IPS-15b (cell line): ENCODE results near the gene CYTL1.

ENCODE experiments used
- H3K27me3 ChIP-seq: one replicate; pipeline ENCODE4 v1.6.1; 2013; ENCODE audit warnings: low read length; ENCODE audit not compliant: control insufficient read depth, insufficient read depth
- H3K36me3 ChIP-seq: one replicate; pipeline ENCODE4 v1.6.1; 2013; ENCODE audit warnings: low read length; ENCODE audit not compliant: control insufficient read depth, insufficient read depth
- H3K4me1 ChIP-seq: one replicate; pipeline ENCODE4 v1.6.1; 2013; ENCODE audit warnings: mild to moderate bottlenecking, low read length; ENCODE audit not compliant: control insufficient read depth, insufficient read depth
- H3K4me3 ChIP-seq: one replicate; pipeline ENCODE4 v1.5.1; 2013; ENCODE audit warnings: low read depth, low read length
- H3K9ac ChIP-seq: one replicate; pipeline ENCODE4 v1.6.1; 2013; ENCODE audit warnings: low read depth, mild to moderate bottlenecking, low read length
- H3K9me3 ChIP-seq: one replicate; pipeline ENCODE4 v1.6.1; 2013; ENCODE audit warnings: mild to moderate bottlenecking, low read length; ENCODE audit not compliant: control insufficient read depth, insufficient read depth

The CYTL1 gene

DNA sequence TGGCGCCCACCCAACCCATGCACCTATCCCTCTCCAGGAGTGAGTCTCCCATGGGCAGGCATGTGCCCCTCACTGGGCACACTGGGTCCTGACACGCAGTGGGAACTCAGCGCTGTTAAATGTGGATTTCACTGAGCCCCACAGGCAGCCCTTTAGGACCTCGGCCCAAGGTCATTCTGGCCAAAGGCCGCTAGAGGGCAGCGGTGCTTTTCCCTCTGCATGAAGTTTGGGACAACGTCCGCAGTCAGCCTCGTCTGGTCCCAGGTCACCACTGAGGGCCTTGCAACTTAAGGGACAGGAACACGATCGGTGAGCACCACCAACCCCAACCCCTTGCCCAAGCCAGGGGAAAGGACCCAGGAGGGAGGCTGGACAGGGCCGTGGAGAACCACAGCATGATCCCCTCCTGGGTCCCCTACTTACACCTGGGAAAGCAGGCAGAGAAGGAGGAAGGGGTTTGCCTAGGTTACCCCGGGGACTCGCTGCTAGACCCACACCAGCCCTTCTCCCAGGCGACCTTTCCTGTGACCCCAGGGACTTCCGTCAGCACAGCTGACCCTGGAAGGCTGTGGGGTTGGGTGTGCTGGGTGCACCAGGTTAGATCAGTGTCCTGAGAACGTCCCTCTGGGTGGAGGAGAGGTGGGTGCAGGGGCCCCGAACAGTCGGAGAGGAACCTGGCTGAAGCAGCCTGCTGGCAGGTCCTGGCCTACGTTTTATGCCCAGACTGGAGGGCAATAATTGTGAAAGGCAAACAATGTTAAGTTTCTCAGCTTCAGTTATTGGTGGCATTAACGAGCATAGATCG is 24.0 kb downstream of the CYTL1 start:
- H3K36me3 ChIP-seq, result no peaks in the 10 kb centered on the region
- peak overlapping the region; percentile 20 for H3K9ac ChIP-seq
- H3K4me3 ChIP-seq, result no peak overlapping the region
- no peaks in the 10 kb centered on the region for H3K9me3 ChIP-seq
- H3K27me3 ChIP-seq, result no peaks in the 10 kb centered on the region
- H3K4me1 ChIP-seq, result peaks cover 4% of the 10 kb centered on the region

DNA sequence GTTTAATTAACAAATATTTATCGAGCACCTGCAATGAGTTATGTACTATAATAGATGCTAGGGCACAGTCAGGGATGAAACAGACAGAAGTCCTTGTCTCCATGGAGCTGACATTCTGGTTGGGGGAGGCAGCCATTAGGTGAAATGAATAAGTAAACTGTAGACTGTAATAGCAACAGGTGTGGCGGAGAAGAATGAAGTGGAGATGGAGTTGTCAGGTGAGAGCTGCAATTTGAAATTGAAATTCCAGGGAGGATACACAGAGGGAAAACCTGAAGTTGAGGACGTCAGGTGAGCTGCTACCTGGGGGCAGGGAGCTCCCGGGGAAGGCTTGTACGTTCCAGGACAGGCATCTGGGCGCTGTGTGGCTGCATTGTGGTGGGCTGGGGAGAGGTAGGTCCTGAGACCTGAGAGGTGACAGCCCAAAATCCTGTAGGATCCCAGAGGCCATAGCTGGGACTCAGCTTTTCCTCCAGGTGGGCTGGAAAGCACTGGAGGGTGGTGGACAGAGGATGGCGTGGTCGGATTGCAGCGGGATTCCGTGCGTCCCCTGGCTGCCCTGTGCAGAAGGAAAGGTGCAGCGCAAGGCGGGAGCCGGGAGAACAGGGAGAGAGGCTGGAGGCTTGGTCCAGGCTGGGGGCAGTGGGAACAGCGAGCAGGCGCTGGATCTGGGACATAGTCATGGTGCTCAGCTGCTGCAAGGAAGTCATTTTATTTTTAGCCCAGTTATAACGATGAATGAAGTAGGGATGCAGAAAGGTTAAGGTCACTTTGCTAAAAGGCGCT is 24.8 kb downstream of the CYTL1 start:
- Histone ChIP-seq H3K9ac (no peak overlapping the region), H3K36me3 (no peaks in the 10 kb centered on the region), H3K4me1 (peaks cover 4% of the 10 kb centered on the region), H3K27me3 (no peaks in the 10 kb centered on the region), H3K4me3 (no peak overlapping the region), H3K9me3 (no peaks in the 10 kb centered on the region)

DNA sequence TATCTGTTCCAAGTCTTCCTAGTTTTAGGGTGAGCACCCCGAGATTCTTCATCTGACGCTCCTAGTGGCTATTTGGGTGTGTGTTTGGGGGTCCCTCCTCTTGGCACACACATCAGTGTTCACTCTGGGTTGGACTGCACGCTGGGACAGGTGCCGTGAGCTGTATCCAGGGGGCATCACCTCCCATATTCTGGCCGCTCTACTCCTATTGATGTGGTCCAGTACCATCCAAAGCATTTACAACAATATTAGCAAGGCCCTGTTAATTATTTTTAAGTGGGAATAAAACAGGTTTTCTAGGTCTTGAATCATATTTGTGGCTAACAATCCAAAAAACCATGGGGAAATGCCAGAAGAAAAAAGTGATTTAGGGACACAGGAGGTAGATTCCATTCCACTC is 26.4 kb downstream of the CYTL1 start:
- no peaks in the 10 kb centered on the region for H3K9me3 ChIP-seq
- H3K4me1 ChIP-seq, result peaks cover 4% of the 10 kb centered on the region
- no peaks in the 10 kb centered on the region for H3K27me3 ChIP-seq

DNA sequence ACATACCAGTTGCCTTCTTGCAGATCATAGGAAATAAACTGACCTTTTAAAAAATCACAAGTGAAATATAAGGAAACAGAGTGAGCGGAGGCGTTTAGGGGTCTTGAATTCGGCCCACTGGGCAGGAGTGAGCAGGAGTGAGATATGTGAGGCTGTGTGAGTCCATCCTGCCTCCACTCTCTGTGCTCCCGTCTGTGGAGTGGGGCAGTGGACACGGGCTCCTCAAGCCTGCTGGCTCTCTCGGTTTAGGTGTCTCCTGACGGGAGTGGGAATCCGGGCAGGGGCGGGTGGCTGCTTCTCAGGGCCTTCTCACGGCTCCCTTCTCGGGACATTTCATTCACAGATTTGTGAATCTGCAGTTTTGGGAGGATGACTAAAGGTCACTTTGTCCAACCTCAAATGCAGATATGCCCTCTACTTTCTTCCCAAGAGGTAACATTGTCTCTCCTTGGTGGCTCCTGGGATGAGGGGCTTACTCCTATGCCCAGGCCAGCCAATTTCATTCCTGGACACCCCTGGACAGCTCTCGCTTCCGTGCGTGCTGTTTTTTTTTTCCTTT is 27.6 kb downstream of the CYTL1 start:
- H3K36me3 ChIP-seq, result no peaks in the 10 kb centered on the region
- H3K27me3 ChIP-seq, result no peaks in the 10 kb centered on the region
- H3K9me3 ChIP-seq, result no peaks in the 10 kb centered on the region
- no peak overlapping the region for H3K4me3 ChIP-seq
- H3K9ac ChIP-seq, result no peak overlapping the region
- peaks cover 4% of the 10 kb centered on the region for H3K4me1 ChIP-seq

More for the DNA sequence above, 26.4 kb downstream of the CYTL1 start:
- H3K9ac ChIP-seq, result no peak overlapping the region
- H3K36me3 ChIP-seq, result no peaks in the 10 kb centered on the region
- no peak overlapping the region for H3K4me3 ChIP-seq

DNA sequence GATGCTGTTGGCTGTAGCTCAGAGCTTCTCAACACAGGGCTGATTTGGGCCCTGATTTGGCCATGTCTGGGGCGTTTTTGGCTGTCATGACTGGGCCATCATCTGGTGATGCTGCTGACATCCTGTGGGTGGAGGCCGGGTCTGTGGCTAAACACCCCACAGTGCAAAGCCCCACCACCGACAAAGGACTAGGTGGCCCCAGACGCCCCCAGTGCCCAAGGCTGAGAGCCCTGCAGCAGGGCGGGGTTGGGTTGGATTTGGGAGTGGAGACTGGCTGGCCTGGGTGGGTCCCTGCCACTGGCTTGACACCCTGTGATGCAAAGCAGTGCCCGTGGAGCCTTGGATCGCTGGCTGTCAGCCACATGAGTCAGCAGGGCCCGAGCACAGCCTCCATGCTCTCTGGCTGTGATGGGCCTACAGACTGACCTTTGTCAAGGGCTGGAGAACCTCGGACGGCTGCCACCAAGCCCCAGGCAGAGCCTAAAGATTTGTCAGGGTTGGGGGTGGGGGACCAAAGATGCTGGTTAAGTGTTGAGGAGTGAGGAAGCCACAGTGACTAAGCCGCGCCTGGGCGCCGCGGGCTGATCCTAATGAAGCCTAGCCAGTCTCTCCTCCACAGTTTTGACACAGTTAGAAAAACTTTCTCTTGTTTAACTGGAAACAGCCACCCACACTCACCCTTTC is 28.3 kb downstream of the CYTL1 start:
- Histone ChIP-seq H3K4me3 (no peak overlapping the region), H3K27me3 (no peaks in the 10 kb centered on the region), H3K9me3 (no peaks in the 10 kb centered on the region), H3K4me1 (peaks cover 4% of the 10 kb centered on the region), H3K36me3 (no peaks in the 10 kb centered on the region), H3K9ac (no peak overlapping the region)

DNA sequence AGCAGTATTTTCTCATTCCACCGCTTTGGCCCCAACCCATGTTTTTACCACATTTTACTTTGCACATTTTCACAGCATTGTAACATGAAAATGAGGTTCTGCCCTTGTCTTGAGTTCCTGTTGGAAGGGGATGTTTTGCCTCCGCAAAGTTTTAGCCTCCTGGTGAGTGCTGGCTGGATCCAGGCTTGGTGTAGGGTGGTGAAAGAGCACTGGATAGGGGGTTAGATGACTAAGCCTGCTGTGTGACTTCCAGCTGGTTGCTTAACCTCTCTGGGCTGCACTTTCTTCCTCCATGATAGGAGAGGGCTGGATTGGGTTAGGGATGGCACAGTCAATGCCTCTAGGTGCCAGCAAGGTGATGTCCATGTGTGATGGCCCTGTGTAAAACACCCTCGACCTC is 28.9 kb downstream of the CYTL1 start:
- H3K4me1 ChIP-seq, result peaks cover 1% of the 10 kb centered on the region
- H3K27me3 ChIP-seq, result no peaks in the 10 kb centered on the region
- no peaks in the 10 kb centered on the region for H3K36me3 ChIP-seq
- H3K9me3 ChIP-seq, result no peaks in the 10 kb centered on the region
- no peak overlapping the region for H3K4me3 ChIP-seq
- H3K9ac ChIP-seq, result no peak overlapping the region

DNA sequence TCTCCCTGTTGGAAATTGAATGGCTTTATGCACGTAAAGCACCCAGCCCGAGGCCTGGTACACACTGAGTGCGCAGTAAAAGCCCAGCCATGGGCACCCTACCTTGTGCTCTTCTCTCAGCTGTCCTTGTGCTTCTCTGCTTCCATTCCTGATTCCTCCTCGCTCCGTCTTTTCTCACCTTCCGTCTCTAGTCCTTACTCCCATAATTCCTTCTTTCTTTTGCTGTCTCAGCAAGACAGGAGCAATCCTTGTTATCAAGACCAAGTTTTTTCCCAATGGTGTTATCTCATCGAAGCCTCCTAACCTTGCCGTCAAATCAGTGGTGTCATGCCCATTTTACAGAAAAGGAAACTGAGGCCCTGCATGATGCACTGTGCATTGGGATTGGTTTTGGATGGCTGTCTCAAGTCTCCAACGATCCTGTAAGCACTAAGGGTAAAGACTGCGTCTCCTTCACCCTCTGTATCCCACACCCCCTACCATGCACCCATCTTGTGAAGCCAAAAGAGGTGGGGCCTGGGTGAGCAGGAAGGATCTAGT is 30.1 kb downstream of the CYTL1 start:
- Histone ChIP-seq H3K9ac (no peak overlapping the region), H3K27me3 (no peaks in the 10 kb centered on the region), H3K4me3 (no peak overlapping the region), H3K9me3 (no peaks in the 10 kb centered on the region), H3K4me1 (no peaks in the 10 kb centered on the region), H3K36me3 (no peaks in the 10 kb centered on the region)

DNA sequence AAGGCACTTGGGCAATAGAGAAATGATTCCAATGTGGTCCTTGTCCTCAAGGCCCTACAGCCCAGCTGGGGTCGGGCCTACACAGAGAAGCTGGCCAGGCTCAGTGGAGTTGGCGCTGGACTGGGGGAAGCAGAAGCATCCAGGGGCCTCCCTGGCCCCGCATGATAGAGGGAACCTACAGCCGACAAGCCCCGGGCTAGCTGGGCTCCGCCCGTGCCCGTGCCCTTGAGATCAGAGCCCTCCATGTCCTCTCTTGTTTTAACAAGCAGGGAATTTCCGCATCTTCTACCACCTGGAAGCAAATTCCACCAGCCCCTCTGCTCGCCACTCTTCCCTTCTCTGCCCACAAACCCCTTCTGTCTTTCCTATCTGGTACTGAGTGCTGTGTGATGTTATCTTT is 31.6 kb downstream of the CYTL1 start:
- Histone ChIP-seq H3K36me3 (no peaks in the 10 kb centered on the region), H3K9ac (no peak overlapping the region), H3K9me3 (no peaks in the 10 kb centered on the region), H3K4me1 (no peaks in the 10 kb centered on the region), H3K27me3 (no peaks in the 10 kb centered on the region), H3K4me3 (no peak overlapping the region)

DNA sequence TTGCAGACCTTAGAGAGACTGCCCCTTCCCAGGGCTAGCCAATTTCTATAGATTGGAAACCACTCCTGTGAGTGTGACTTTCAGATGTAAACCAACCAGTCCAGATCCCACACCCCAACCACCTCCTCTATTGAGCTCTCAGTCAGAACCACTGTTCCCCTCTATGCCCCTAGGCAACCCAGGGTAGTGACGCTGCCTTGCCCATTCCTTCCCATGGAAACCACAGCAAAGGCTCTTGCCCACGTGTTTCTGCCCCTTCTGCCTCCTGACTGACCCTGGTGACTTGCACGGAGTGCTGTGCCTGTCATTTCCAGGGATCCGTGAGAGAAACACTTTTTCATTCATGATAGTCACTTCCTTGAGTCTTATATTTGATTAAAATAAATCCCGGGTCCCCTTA is 32.4 kb downstream of the CYTL1 start:
- H3K36me3 ChIP-seq, result no peaks in the 10 kb centered on the region
- no peak overlapping the region for H3K9ac ChIP-seq
- no peaks in the 10 kb centered on the region for H3K9me3 ChIP-seq
- no peaks in the 10 kb centered on the region for H3K27me3 ChIP-seq
- H3K4me3 ChIP-seq, result no peak overlapping the region
- H3K4me1 ChIP-seq, result no peaks in the 10 kb centered on the region

DNA sequence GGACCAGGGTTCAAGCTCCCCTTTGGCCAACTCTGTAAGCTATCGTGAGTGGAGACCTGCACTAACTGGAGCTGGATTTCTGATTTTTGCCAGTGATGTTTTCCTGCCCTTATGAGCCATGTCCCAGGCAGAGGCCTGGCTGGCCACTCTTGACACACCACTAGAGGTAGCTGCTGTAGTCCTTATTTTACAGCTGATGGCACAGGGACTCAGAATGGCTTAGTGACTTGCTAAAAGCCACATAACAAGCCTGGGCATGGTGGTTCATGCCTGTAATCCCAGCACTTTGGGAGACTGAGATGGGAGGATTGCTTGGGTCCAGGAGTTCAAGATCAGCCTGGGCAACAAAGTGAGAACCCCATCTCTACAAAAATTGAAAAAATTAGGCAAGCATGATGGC is 33.4 kb downstream of the CYTL1 start:
- Histone ChIP-seq H3K27me3 (no peaks in the 10 kb centered on the region), H3K36me3 (no peaks in the 10 kb centered on the region)

DNA sequence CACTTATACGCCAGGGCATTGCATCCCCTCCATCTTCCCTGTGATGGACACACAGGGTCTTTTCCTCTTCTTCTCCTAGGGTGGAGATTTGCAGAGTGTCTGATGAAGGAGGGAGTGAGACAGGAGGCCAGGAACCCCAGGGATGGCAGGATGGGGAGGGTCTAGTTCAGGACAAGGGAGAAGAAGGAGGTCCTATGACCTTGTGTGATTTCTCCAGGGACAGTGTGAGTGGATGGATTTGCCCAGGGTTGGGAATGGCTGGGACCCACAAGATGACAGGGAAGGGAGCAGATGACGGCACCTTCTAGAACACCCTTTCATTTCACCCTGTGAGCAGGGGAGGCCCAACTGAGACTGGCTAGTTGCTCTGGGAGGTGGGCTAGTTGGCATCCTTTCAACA is 34.2 kb downstream of the CYTL1 start:
- no peaks in the 10 kb centered on the region for H3K27me3 ChIP-seq
- H3K9me3 ChIP-seq, result no peaks in the 10 kb centered on the region
- no peak overlapping the region for H3K4me3 ChIP-seq
- H3K9ac ChIP-seq, result no peak overlapping the region
- H3K4me1 ChIP-seq, result no peaks in the 10 kb centered on the region
- no peaks in the 10 kb centered on the region for H3K36me3 ChIP-seq

More for the DNA sequence above, 33.4 kb downstream of the CYTL1 start:
- no peaks in the 10 kb centered on the region for H3K4me1 ChIP-seq
- H3K9ac ChIP-seq, result no peak overlapping the region
- H3K9me3 ChIP-seq, result no peaks in the 10 kb centered on the region
- H3K4me3 ChIP-seq, result no peak overlapping the region
